NCI-H1694 (cell line): ENCODE measurements around the gene ARHGAP40.

Experiments
- DNase-seq: peaks from one replicate; lab custom pipeline; 2025; lab: John Stamatoyannopoulos, UW

The ARHGAP40 gene

DNA sequence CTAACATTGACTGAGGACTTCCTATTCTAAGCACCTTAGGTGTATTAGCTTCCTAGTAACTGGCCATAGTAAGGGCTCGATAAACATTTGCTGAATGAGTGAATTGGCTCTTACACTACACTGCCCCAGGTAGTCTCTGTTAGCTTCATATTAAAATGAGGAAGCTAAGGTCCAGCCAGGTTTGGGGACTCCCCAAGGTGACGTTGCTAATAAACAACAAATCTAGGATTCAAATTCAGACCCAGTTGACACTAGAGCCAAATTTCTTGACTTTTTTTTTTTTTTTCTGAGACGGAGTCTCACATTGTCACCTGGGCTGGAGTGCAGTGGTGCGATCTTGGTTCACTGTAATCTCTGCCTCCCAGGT is 16.2 kb downstream of the ARHGAP40 start:
- no peak for DNase-seq

DNA sequence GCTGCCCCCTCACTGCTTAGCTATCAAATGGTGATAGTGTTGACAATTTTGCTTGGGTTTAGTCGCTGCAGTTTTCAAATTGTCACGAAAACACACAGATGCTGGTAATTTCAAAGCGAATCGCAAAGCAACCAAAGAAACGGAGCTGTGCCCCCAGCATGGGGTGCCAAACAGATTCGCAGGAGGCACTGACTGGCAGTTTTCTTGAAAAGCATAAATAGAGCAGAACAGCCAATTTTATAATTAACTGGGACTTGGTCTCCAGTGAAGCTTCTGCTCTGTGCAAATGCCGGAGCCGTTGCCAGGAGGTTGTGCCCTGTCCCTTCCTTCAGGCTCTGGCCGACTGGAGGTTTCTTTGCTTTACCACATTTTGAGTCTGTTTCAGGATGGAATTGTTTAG is 18.8 kb downstream of the ARHGAP40 start:
- no peak for DNase-seq

DNA sequence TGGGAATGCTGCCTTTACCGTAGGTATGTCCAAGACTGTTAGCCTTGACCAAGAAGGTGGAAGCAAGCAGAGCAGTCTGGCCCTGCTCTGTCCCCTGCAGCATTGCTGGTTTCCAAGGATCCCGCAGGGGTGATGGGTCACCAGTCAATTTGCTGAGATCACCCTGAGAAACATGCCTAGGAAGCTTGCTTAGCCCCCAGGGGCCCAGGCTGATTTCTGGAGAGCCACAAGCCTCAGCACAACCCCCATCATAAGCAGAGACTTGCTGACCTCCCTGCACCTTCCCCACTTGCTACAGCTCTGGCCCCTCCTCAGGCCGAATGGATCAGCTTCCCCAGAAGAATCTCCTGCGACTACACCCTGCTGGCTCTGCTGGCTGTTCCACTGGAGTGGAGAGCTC is 21.5 kb downstream of the ARHGAP40 start:
- no peak for DNase-seq

DNA sequence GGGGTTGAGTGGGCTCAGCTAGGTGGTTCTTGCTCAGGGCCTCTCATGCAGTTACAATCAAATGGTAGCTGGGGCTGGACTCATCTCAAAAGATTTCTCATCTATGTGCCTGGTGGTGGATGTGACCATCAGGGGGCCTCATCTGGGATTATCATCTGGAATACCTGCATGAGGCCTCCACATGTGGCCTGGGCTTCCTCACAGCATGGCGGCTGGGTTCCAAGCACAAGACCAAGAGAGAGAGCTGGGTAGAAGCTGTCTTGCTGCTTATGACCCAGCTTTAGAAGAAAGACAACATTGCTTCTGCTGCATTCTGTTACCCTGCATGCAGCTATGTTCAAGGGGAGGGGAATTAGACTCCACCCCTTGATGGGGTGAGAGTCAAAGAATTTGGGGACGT is 22.5 kb downstream of the ARHGAP40 start:
- DNase-seq = no peak

DNA sequence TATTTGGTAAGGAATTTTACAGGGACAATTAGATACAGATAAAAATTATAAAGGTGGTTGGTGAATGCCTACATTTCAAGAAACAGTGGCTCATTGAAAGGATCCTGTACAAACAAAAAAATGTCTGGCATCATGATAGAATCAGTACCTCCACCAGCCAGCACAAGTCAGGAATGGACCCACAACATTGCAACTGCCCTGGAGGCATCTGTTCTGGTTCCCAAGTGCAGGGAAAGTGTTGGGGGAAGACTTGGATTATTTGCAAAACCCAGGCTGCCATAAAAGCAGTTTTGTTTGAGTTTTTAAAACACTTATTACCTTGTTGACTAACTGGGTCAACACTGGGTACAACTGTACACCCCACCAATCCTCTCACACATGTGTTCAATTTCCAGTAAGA is 24.3 kb downstream of the ARHGAP40 start:
- DNase-seq = no peak

DNA sequence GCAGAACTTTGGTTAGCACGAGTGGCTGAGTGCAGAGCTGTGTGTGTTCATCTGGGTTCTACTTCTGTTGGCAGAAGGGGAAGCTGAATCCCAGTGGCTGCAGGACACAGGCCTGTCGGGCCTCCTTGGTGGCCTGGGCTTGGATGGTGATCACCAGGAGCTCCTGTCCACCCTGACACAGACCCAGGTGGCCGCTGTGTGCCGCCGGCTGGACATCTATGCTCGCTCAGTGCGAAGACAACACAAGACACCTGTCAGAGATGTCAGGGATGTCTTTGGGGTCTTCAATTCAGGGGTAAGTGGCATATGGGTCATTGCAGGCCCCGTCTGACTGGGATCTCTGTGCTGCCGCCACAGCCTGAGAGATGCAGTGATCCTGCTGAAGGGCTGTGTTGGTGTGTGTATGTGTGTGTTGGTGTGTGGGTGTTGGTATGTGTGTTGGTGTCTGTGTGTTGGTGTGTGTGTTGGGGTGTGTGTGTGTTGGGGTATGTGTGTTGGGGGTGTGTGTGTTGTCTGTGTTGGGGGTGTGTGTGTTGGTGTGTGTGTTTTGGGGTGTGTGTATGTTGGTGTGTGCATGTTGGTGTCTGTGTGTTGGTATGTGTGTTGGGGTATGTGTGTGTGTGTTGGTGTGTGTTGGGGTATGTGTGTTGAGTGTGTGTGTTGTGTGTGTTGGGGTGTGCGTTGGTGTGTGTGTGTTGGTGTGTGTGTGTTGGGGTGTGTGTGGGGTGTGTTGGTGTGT is 25.5 kb downstream of the ARHGAP40 start:
- no peak for DNase-seq

DNA sequence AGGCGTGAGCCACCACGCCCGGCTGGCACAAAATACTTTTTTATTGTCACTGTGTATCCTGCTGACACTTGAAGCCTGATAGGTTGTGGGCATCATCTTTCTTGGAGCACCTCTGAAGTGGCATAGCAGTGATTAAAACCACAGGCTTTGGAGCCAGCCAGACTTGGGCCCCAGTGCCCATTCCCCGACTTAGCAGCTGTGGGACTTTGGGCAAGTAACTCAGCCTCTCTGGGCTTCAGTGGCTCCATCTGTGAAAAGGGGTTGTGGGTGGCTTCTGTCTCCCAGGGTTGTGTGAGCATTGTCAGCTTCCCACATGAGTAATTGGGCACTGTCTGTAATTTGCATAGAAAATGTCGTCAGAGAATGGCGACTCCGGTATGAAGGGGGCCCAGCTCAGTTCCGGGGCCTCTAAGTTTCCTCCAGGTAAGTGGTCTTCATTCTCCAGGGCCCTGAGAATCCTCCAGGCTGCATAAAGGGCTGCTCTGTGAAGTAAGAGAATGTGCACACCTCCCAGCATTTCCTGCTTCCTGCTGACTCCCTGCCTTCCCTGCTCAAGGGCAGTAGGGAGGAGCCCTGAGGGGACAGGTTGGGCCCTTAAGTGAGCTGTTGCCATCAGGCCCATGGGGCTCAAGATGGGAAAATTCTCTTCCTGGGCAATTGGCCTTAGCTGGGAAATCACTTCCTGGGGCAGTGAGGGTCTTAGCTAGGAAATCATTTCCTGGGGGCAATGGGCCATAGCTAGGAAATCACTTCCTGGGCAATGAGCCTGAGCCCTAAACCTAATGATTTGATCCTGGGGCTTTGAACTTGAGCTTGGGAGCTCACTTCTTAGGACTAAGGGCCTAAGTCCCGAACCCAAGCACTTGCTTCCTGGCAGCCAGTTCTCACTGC is 27.2 kb downstream of the ARHGAP40 start:
- DNase-seq = no peak

DNA sequence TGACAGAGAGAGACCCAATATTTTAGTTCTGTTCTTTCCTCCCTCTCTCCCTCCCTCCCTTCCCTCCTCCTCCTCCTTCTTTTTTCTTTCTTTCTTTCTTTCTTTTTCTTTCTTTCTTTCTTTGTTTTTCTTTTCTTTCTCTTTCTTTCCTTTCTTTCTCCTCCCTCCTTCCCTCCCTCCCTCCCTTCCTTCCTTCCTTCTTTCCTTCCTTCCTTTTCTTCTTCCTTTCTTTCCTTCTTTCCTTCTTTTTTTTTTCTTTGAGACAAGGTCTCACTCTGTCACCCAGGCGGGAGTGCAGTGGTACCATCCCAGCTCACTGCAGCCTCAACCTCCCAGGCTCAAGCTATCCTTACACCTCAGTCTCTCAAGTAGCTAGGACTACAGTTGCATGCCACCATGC is 28.4 kb downstream of the ARHGAP40 start:
- DNase-seq = no peak

DNA sequence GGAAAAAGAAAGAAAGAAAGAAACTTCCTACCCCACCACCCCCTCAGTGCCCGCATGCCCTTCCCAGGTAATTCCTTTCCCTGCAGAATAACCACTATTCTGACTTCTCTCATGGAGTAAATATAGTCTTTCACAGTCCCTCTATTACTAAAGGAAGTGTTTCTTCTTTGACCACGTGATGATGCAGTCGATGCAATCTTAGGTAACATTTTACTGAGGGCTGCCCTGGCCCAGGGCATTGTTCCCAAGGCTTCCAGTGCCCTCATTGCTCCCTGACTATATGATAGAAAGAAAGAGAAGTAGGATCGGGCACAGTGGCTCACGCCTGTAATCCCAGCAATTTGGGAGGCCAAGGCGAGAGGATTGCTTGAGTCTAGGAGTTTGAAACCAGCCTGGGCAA is 29.1 kb downstream of the ARHGAP40 start:
- DNase-seq = no peak

DNA sequence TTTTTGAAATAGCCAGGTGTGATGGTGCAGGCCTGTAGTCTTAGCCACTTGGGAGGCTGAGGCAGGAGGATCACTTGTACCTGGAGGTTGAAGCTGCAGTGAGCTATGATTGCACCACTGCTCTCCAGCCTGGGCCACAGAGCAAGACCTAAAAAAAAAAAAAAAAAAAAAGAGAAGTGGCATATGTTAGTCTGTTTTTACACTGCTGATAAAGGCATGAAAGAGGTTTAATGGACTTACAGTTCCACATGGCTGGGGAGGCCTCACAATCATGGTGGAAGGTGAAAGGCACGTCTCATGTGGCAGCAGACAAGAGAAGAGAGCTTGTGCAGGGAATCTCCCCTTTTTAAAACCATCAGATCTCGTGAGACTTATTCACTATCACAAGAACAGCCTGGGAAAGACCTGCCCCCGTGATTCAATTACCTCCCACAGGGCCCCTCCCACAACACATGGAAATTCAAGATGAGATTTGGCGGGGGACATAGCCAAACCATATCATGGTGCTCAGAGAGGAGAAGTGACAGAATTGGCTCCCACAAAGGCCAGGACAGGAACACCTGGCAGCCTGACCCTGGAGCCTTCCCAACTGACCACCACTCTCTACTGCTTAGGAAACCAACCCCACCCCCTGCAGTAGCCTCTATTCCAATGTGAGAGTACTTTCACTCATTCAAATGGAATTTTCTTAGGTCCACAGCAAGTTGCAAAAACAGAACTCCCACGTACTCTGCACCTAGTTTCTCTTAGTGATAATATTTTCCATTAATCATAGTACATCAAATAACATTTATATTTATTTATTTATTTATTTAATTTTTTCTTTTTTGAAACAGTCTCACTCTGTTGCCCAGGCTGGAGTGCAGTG is 29.8 kb downstream of the ARHGAP40 start:
- no peak for DNase-seq

DNA sequence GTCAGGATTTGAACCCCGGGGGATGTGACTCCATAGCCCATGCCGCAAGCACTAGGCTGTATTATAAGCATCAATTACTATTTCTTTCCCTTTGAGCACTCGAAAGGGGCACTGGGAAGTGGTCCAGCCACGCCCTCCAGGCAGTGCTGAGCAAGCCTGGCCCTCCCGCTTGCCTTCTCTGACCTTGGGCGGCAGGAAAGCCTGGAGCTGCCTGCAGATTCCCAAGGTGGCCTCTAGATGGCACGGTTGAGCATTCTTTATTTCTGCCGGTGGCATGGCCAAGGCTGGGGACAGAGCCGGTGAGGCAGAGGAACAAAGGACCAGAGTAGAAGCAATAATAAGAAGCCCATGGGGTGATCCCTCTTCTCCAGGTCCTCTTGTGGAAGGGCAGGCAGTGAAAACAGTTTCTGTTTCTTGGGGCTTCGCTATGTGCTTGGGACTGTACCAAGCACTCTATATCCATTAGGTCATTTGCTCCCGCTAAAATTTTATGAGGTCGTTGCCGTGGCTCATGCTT is 32.0 kb downstream of the ARHGAP40 start:
- peak; percentile 65 for DNase-seq

DNA sequence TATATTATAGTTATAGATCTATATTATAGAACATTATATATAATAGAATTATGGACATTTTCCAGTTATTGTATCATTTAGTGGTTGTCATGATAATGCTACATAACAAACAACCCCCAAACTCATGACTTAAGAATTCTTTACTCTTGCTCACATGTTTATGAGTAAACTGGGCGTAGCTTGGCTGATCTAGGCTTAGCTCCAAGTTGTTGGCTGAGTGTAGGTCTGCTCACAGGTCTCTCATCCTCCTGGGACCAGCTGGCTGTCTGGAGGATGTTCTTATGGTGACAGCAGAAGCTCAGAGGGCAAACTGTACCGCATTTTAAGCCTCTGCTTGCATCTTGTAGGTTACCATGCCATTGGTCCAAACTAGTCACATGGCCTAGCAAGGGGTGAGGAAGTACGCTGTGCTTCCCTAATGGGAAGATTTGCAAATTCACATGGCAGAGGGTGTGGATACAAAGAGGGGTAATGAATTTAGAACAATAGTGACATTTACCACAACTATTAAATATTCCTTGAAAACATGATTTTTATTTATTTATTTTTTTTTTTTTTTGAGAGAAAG is 34.2 kb downstream of the ARHGAP40 start:
- no peak for DNase-seq

DNA sequence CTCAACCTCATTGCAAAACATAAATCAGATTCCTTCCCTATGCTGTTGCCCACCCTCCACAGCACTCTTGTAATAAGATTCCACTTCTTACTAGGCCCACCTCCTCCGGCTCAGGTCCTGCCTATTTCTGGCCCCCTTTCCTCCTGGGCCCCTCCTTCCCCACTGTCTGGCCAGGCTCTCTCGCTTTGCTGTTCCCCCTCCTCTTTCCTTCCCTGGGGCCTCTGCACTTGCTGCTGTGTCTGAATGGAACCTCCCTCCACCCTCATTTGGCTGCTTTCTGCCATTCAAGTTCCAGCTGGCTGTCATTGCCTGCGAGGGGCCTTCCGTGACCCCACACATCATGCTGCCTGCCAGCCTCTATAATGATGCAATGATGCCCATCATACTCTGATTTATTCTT is 38.9 kb downstream of the ARHGAP40 start:
- no peak for DNase-seq

DNA sequence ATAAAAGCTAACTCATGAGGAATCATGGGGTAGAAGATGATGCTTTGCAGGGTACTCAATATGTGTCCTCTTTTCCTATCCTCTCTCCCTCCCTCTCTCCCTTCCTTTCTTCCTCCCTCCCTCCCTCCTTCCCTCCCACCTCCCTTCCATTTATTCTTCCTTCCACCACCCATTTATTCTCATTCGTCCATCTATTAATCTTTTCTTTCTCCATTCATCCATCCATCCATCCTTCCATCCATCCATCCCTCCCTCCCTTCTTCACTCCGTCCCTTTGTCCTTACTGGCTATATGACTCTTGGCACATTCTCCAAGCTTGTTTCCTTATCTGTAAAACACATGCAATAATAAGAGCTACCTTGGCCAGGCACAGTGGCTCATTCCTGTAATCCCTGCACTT is 40.9 kb downstream of the ARHGAP40 start:
- DNase-seq = no peak

DNA sequence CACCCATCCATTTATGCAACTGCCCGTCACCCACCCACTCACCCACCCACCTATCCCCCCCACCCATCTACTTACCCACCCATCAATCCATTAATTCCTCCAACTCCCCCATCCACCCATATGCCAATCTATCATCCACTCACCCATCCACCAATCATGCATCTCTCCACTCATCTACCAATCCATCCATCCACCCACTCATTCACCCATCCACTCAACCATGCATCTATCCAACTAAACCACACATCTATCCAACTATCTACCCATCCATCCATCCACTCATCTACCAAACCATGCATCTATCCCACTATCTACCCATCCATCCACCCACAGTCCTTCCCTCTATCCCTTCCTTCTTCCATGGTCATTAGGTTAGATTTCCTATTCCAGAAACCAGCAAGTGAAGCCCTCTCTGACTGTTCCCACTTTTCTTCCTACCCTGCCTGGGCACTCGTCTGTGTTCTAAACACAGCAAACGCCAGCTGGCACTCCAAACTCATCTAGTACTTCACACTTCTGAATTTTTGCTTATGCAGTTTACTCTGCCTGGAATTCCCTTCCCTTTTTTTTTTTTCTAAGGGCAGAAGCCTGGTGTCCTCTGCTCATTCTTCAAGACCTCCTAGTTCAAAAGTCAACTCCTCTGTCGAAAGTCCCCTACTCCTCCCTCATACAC is 43.1 kb downstream of the ARHGAP40 start:
- DNase-seq = no peak

DNA sequence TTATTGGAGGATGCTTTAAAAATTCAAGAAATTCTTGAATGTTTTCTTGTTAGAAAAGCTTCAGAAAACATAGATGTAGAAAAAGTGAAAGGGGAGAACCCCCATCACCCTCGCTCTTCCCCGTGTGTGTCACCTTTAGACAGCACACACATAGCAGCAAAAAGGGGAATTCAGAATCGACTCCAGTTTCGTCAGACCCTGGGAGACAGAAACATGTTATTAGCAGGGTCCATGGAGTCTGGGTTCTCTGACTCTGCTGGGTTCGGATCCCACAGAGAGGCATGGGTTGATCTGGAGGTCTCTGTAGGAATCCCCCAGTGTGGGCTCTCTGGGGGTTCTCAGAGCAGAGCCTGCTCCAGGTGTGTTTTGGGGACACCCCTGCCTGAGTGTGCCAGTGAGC is 43.7 kb downstream of the ARHGAP40 start:
- no peak for DNase-seq

DNA sequence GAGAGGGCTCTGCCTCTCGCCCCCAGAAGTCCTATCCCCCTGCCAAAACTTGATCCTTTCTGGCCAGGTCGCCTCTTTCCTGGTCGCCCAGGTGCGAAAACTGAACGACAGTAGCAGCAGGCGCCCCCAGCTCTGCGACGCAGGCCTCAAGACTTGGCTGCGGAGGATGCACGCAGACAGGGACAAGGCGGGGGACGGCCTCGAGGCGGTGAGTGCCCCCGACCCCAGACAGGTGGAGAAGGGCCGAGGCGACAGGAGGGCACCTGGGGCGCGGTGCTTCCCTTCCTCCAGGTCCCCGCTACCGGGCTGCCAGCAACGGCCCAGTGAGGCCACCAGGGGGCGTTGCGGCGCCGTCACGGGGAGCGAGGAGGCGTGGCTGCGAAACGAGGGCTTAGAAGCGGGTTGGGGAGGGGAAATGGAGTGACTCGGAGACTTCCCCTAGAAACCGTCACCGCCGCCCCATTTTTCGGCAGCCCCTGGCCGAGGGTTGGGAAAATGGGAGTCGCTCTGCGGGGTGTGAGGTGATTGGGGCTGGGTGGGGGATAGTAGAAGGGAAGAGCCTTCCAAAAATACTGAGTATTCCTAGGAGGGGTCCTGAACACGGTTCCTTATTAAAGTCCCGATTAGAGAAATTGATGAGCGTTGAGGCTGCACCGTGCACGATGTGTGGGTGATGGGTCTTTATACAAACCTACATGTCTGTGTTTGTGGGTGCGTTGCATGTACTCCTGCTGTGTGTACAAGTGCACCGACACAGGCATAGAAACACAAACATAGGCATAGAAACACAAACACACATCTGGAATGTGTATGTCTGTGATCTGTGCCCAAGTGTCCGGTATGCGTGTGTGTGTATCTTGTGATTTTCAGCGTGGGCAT is 44.6 kb downstream of the ARHGAP40 start:
- peak; percentile 36 for DNase-seq

DNA sequence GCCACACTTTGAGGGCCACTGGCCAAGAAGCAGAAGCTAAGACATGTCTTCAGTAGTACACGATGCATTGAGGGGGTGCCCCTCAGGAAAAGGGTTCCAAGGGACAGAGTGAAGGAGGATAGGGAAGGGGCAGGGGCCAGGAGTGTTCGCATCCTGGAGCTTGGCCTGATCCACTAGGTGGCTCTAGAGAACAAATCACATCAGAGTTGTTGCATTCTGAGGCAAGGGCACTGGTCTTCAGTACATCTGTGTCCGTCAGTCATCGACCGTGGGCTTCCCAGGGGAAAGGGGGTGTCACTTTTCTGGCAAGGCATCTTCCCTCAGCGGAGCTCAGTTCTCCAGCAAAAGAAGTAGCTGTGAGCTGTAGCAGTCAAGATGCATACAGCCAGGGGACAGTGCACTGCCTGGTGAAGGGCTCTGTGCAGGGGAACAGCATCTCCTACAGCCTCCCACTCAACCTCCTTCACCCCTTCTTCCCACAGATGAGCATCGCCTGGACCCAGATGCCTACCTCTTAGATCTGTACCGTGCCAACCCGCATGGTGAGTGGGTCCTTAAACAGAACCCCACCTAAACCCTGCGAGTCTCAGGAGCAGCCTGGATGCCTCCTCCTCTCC is 47.8 kb downstream of the ARHGAP40 start:
- peak; percentile 20 for DNase-seq

DNA sequence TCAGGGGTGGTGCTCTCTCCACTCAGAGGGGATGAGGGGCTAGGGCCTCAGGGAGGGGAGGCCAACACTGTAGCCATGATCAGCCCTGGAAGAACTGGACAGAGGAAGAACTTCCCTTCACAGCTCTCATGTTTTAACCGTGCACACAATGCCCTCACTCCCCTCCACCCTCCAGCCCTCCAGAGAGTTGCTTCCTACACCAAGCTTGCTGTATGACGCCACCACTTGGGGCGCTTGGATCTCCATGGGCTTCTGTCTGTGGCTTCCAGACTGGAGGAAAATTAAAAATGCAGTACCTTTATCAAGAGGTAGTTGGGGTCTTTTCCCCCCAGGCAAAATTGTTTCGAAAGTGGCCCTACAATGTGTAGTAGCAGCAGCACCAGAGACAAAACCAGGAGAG is 48.4 kb downstream of the ARHGAP40 start:
- no peak for DNase-seq

DNA sequence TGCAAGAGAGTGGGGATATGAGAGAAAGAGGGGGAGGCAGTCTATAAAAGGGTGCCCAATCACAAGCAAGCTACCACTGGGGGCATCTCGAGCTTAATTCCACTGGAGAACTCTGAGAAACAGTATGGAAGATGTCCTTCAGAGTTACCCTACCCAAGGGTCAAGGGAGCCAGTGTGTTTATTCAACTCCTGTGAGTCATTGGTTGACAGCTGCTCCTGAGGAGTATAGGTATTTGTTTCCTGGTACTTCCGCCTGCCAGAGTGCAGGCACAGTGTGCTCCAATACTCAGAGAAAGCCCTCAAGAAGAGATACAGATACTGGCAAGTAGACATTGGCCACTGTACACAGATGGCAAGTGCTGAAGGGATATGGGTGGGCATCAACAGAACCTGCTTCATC is 49.5 kb downstream of the ARHGAP40 start:
- DNase-seq = no peak
